ENCODE data around the gene RALGPS1.

The RALGPS1 gene

GRCh38 chr9:126914458-126915280 is at the start of gene RALGPS1:
RALGPS1 (plus strand) TSS chr9:126914782; CDS start chr9:126962290, 47,508 bp downstream.
- peak; percentile 61 to 76 (median 66) for DNase-seq (ENCODE audit: low read depth in 3 of 3, low spot score in 1 of 3)

GRCh38 chr9:126869368-126869767 is 45.2 kb upstream of the RALGPS1 start:
- DNase-seq (ENCODE audit: low read depth in 3 of 3, low spot score in 1 of 3) = no peak

- DNase-seq (ENCODE audit: low read depth in 3 of 3, low spot score in 1 of 3) = no peak
Observed at GRCh38 chr9:126872516-126872915, 42.1 kb upstream of the RALGPS1 start.

- no peak for DNase-seq (ENCODE audit: low read depth in 3 of 3, low spot score in 1 of 3)
Observed at GRCh38 chr9:126874546-126875314, 39.9 kb upstream of the RALGPS1 start.

- DNase-seq (ENCODE audit: low read depth in 3 of 3, low spot score in 1 of 3) = no peak
Observed at GRCh38 chr9:126875756-126876510, 38.6 kb upstream of the RALGPS1 start.

- no peak for DNase-seq (ENCODE audit: low read depth in 3 of 3, low spot score in 1 of 3)
Observed at GRCh38 chr9:126876531-126876930, 38.1 kb upstream of the RALGPS1 start.

- DNase-seq (ENCODE audit: low read depth in 3 of 3, low spot score in 1 of 3) = no peak
Observed at GRCh38 chr9:126877418-126877817, 37.2 kb upstream of the RALGPS1 start.

- no peak for DNase-seq (ENCODE audit: low read depth in 3 of 3, low spot score in 1 of 3)
Observed at GRCh38 chr9:126879288-126879687, 35.3 kb upstream of the RALGPS1 start.

- DNase-seq (ENCODE audit: low read depth in 3 of 3, low spot score in 1 of 3) = no peak
Observed at GRCh38 chr9:126880226-126880946, 34.2 kb upstream of the RALGPS1 start.

GRCh38 chr9:126880947-126881332 is 33.6 kb upstream of the RALGPS1 start:
- DNase-seq (ENCODE audit: low read depth in 3 of 3, low spot score in 1 of 3) = no peak

- no peak for DNase-seq (ENCODE audit: low read depth in 3 of 3, low spot score in 1 of 3)
Observed at GRCh38 chr9:126882746-126883145, 31.8 kb upstream of the RALGPS1 start.

GRCh38 chr9:126883636-126884035 is 30.9 kb upstream of the RALGPS1 start:
- DNase-seq (ENCODE audit: low read depth in 3 of 3, low spot score in 1 of 3) = no peak

GRCh38 chr9:126885131-126885641 is 29.4 kb upstream of the RALGPS1 start:
- no peak for DNase-seq (ENCODE audit: low read depth in 3 of 3, low spot score in 1 of 3)

- no peak for DNase-seq (ENCODE audit: low read depth in 3 of 3, low spot score in 1 of 3)
Observed at GRCh38 chr9:126886034-126886822, 28.4 kb upstream of the RALGPS1 start.

- DNase-seq (ENCODE audit: low read depth in 3 of 3, low spot score in 1 of 3) = no peak
Observed at GRCh38 chr9:126886897-126887296, 27.7 kb upstream of the RALGPS1 start.

GRCh38 chr9:126891676-126892075 is 22.9 kb upstream of the RALGPS1 start:
- no peak for DNase-seq (ENCODE audit: low read depth in 3 of 3, low spot score in 1 of 3)

- no peak for DNase-seq (ENCODE audit: low read depth in 3 of 3, low spot score in 1 of 3)
Observed at GRCh38 chr9:126893079-126893478, 21.5 kb upstream of the RALGPS1 start.

- DNase-seq (ENCODE audit: low read depth in 3 of 3, low spot score in 1 of 3) = no peak
Observed at GRCh38 chr9:126894052-126894603, 20.5 kb upstream of the RALGPS1 start.

- no peak for DNase-seq (ENCODE audit: low read depth in 3 of 3, low spot score in 1 of 3)
Observed at GRCh38 chr9:126902210-126902609, 12.4 kb upstream of the RALGPS1 start.

GRCh38 chr9:126904586-126904985 is 10.0 kb upstream of the RALGPS1 start:
- DNase-seq (ENCODE audit: low read depth in 3 of 3, low spot score in 1 of 3) = no peak
